Measurements from ENCODE around the gene ATAD3A.
"Not testable (repeated sequence)": the region's sequence is repeated elsewhere in the genome, so short reads cannot be mapped to it uniquely, and the experiment has no call there.

DNA sequence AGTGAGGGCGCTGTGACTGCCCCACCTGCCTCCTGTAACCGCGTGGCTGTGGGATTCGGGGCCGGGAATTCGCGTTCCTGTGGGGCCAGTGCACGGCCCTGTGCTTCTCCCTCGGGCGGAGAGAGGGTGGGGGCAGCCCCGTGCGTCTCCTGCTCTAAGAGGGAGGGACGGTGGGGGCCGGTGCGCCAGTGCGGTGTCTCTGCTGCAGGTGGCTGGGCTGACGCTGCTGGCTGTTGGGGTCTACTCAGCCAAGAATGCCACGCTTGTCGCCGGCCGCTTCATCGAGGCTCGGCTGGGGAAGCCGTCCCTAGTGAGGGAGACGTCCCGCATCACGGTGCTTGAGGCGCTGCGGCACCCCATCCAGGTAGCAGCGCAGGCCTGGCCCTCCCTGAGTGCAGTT lies 10.6 kb downstream of the ATAD3A start:
- not testable (repeated sequence) for TF ChIP-seq ZNF274 (IDR thresholded peaks at IDR 0.05; ENCODE audit: low read depth, low read length); YY1 (IDR thresholded peaks at IDR 0.05; ENCODE audit: insufficient read depth, insufficient read length)

All from NT2/D1 (cell line).